Stimulated activated memory B cell treated with anti-CD40 and anti-IgM and Interleukin-4, amounts not matched to agents 10 μg/mL and 1 μg/mL and 100 μg/mL, for 72 hours (primary cell): ENCODE data around the gene IRF2BPL.
"Not testable (repeated sequence)": the region's sequence is repeated elsewhere in the genome, so short reads cannot be mapped to it uniquely, and the experiment has no call there.

Experiments used
- ATAC-seq: fragments of 150-1000 bp; cut with Tn5 transposase; 2 replicates; pipeline ENCODE4 v1.10.0; 2021
- H3K27ac Mint-ChIP-seq: one replicate; pipeline ENCODE4 v1.8.0; 2022; ENCODE audit warnings: mild to moderate bottlenecking, mixed read lengths
- H3K27me3 Mint-ChIP-seq: one replicate; pipeline ENCODE4 v1.8.0; 2022; ENCODE audit warnings: mixed read lengths
- H3K36me3 Mint-ChIP-seq: one replicate; pipeline ENCODE4 v1.8.0; 2022; ENCODE audit warnings: mixed read lengths
- H3K4me1 Mint-ChIP-seq: one replicate; pipeline ENCODE4 v1.8.0; 2022; ENCODE audit warnings: mixed read lengths
- H3K4me3 Mint-ChIP-seq: one replicate; pipeline ENCODE4 v1.8.0; 2022; ENCODE audit warnings: mild to moderate bottlenecking, moderate library complexity, mixed read lengths
- H3K9me3 Mint-ChIP-seq: one replicate; pipeline ENCODE4 v1.8.0; 2022; ENCODE audit warnings: mixed read lengths

IRF2BPL gene

GRCh38 chr14:77032491-77032843 is 4.0 kb upstream of the IRF2BPL start:
- Mint-ChIP-seq H3K27me3 (no peaks in the 10 kb centered on the region), H3K9me3 (no peaks in the 10 kb centered on the region), H3K4me3 (peak overlapping the region; percentile 82), H3K4me1 (peaks cover 68% of the 10 kb centered on the region), H3K27ac (peak overlapping the region; percentile 98), H3K36me3 (no peaks in the 10 kb centered on the region)
- ATAC-seq, result no peak

GRCh38 chr14:77031759-77032490 is 3.4 kb upstream of the IRF2BPL start:
- H3K27ac Mint-ChIP-seq, result peak overlapping the region; percentile 98
- ATAC-seq, result no peak
- no peaks in the 10 kb centered on the region for H3K9me3 Mint-ChIP-seq
- H3K4me1 Mint-ChIP-seq, result peaks cover 62% of the 10 kb centered on the region
- H3K4me3 Mint-ChIP-seq, result peak overlapping the region; percentile 82
- no peaks in the 10 kb centered on the region for H3K36me3 Mint-ChIP-seq
- no peaks in the 10 kb centered on the region for H3K27me3 Mint-ChIP-seq

GRCh38 chr14:77027538-77028383 is 747 bp downstream of the IRF2BPL start:
- peak overlapping the region; percentile 91 for H3K27ac Mint-ChIP-seq
- peaks cover 16% of the 10 kb centered on the region for H3K36me3 Mint-ChIP-seq
- H3K9me3 Mint-ChIP-seq, result no peaks in the 10 kb centered on the region
- H3K27me3 Mint-ChIP-seq, result no peaks in the 10 kb centered on the region
- peak overlapping the region; percentile 79 for H3K4me3 Mint-ChIP-seq
- H3K4me1 Mint-ChIP-seq, result peaks cover 45% of the 10 kb centered on the region
- peak; percentile 67 for ATAC-seq

GRCh38 chr14:77026930-77027537 is 1.5 kb downstream of the IRF2BPL start:
- Mint-ChIP-seq H3K9me3 (no peaks in the 10 kb centered on the region), H3K36me3 (peaks cover 20% of the 10 kb centered on the region), H3K27ac (peak overlapping the region; percentile 91), H3K4me3 (peak overlapping the region; percentile 79), H3K27me3 (no peaks in the 10 kb centered on the region), H3K4me1 (peaks cover 44% of the 10 kb centered on the region)
- peak; percentile 31 for ATAC-seq

- peaks cover 39% of the 10 kb centered on the region for H3K4me1 Mint-ChIP-seq
- no peak overlapping the region for H3K27ac Mint-ChIP-seq
- H3K9me3 Mint-ChIP-seq, result no peaks in the 10 kb centered on the region
- H3K36me3 Mint-ChIP-seq, result peaks cover 20% of the 10 kb centered on the region
- ATAC-seq, result no peak
- H3K4me3 Mint-ChIP-seq, result peak overlapping the region; percentile 72
- H3K27me3 Mint-ChIP-seq, result no peaks in the 10 kb centered on the region
Observed at GRCh38 chr14:77026166-77026929, 2.2 kb downstream of the IRF2BPL start.

GRCh38 chr14:77025744-77026165 is 2.8 kb downstream of the IRF2BPL start:
- Mint-ChIP-seq H3K4me3 (peak overlapping the region; percentile 34), H3K27ac (no peak overlapping the region), H3K36me3 (peaks cover 20% of the 10 kb centered on the region), H3K4me1 (peaks cover 39% of the 10 kb centered on the region), H3K9me3 (no peaks in the 10 kb centered on the region), H3K27me3 (no peaks in the 10 kb centered on the region)
- no peak for ATAC-seq

- H3K4me3 Mint-ChIP-seq, result peak overlapping the region; percentile 50
- H3K9me3 Mint-ChIP-seq, result no peaks in the 10 kb centered on the region
- H3K4me1 Mint-ChIP-seq, result peaks cover 34% of the 10 kb centered on the region
- peaks cover 20% of the 10 kb centered on the region for H3K36me3 Mint-ChIP-seq
- no peak overlapping the region for H3K27ac Mint-ChIP-seq
- ATAC-seq, result no peak
- H3K27me3 Mint-ChIP-seq, result no peaks in the 10 kb centered on the region
Observed at GRCh38 chr14:77024171-77024691, 4.3 kb downstream of the IRF2BPL start.

GRCh38 chr14:77023001-77023996 is 5.2 kb downstream of the IRF2BPL start:
- Mint-ChIP-seq H3K36me3 (peaks cover 20% of the 10 kb centered on the region), H3K9me3 (no peaks in the 10 kb centered on the region), H3K4me1 (peaks cover 26% of the 10 kb centered on the region), H3K27ac (peak overlapping the region; percentile 25), H3K4me3 (no peak overlapping the region), H3K27me3 (no peaks in the 10 kb centered on the region)
- ATAC-seq, result no peak

- Mint-ChIP-seq H3K36me3 (peaks cover 20% of the 10 kb centered on the region), H3K27ac (no peak overlapping the region), H3K9me3 (no peaks in the 10 kb centered on the region), H3K27me3 (no peaks in the 10 kb centered on the region), H3K4me1 (peaks cover 26% of the 10 kb centered on the region), H3K4me3 (no peak overlapping the region)
- no peak for ATAC-seq
Observed at GRCh38 chr14:77022236-77022852, 6.2 kb downstream of the IRF2BPL start.

GRCh38 chr14:77021424-77021823 is 7.1 kb downstream of the IRF2BPL start:
- Mint-ChIP-seq H3K36me3 (peaks cover 20% of the 10 kb centered on the region), H3K4me1 (peaks cover 26% of the 10 kb centered on the region)
- not testable (repeated sequence) for H3K27ac Mint-ChIP-seq, ATAC-seq, H3K4me3 Mint-ChIP-seq, H3K27me3 Mint-ChIP-seq, H3K9me3 Mint-ChIP-seq

GRCh38 chr14:77018785-77019184 is 9.7 kb downstream of the IRF2BPL start:
- no peak for ATAC-seq
- no peak overlapping the region for H3K27ac Mint-ChIP-seq
- H3K4me3 Mint-ChIP-seq, result no peak overlapping the region
- no peaks in the 10 kb centered on the region for H3K27me3 Mint-ChIP-seq
- H3K9me3 Mint-ChIP-seq, result no peaks in the 10 kb centered on the region
- peaks cover 11% of the 10 kb centered on the region for H3K36me3 Mint-ChIP-seq
- peaks cover 16% of the 10 kb centered on the region for H3K4me1 Mint-ChIP-seq

- no peak overlapping the region for H3K27ac Mint-ChIP-seq
- H3K4me3 Mint-ChIP-seq, result no peak overlapping the region
- H3K9me3 Mint-ChIP-seq, result no peaks in the 10 kb centered on the region
- peaks cover 4% of the 10 kb centered on the region for H3K27me3 Mint-ChIP-seq
- H3K36me3 Mint-ChIP-seq, result peaks cover 3% of the 10 kb centered on the region
- ATAC-seq, result no peak
- peaks cover 5% of the 10 kb centered on the region for H3K4me1 Mint-ChIP-seq
Observed at GRCh38 chr14:77017666-77018065, 10.8 kb downstream of the IRF2BPL start.

GRCh38 chr14:77014734-77015133 is 13.8 kb downstream of the IRF2BPL start:
- Mint-ChIP-seq H3K4me1 (no peaks in the 10 kb centered on the region), H3K4me3 (no peak overlapping the region), H3K27ac (no peak overlapping the region), H3K9me3 (no peaks in the 10 kb centered on the region), H3K36me3 (no peaks in the 10 kb centered on the region), H3K27me3 (peaks cover 9% of the 10 kb centered on the region)
- no peak for ATAC-seq
